Stomach (tissue), 9 donors: ENCODE measurements around the gene TRIB2. TPM values are rescaled to one million over a fixed set of nuclear protein-coding genes. Genes with fewer than 3 reads are reported as not detected.
A peak's percentile ranks its signal among the peaks of the same experiment; 100 is the strongest.

Experiments used
- DNase-seq, 2 donors: peaks; one replicate each; pipeline versions ENCODE4 v3.0.0 to v3.0.0-alpha.2; 2013 to 2019
- H3K27ac ChIP-seq, 5 donors: fragments of 200-600 bp in 4 of 5; sonication (generic) in 4 of 5; one replicate each; pipeline ENCODE4 v1.5.1; 2013 to 2019; ENCODE audit warnings: mild to moderate bottlenecking in 1 of 5, moderate library complexity in 1 of 5
- H3K27me3 ChIP-seq, 3 donors: fragments of 200-600 bp; sonication (generic); one replicate each; pipeline ENCODE4 v1.5.1; 2017 to 2019; ENCODE audit warnings: mixed run types in 1 of 3
- H3K36me3 ChIP-seq, 4 donors: fragments of 200-600 bp; sonication (generic); 1 replicate in 3 of 4; 2 replicates in 1 of 4; pipeline ENCODE4 v1.5.1; 2016 to 2019
- H3K4me1 ChIP-seq, 4 donors: fragments of 200-600 bp; sonication (generic); one replicate each; pipeline ENCODE4 v1.5.1; 2016 to 2019
- H3K4me3 ChIP-seq, 4 donors: fragments of 200-600 bp; sonication (generic) in 3 of 4; one replicate each; pipeline ENCODE4 v1.5.1; 2016 to 2019; ENCODE audit warnings: mild to moderate bottlenecking in 1 of 4
- H3K9me3 ChIP-seq, 4 donors: fragments of 200-600 bp; sonication (generic); one replicate each; pipeline ENCODE4 v1.5.1; 2016 to 2019
- EP300 ChIP-seq: sonication (generic); formaldehyde crosslinking; IDR thresholded peaks from one replicate; pipeline ENCODE4 v1.6.1; 2017; ENCODE audit warnings: antibody characterized with exemption
- POLR2A ChIP-seq, 4 donors: fragments of 450-650 bp; IDR thresholded peaks; one replicate each; pipeline ENCODE4 v1.6.1; 2016; ENCODE audit warnings: antibody characterized with exemption in 4 of 4, control low read depth in 2 of 4, mild to moderate bottlenecking in 1 of 4, moderate library complexity in 1 of 4
- POLR2AphosphoS5 ChIP-seq, 3 donors: sonication (generic); formaldehyde crosslinking; IDR thresholded peaks; one replicate each; pipeline ENCODE4 v1.6.1; 2016; ENCODE audit warnings: antibody characterized with exemption in 3 of 3
- WGBS, 5 donors: extraction: QIAGEN DNeasy Blood & Tissue Kit in 3 of 5; methylation state at CpG; one replicate each; pipeline versions ENCODE4 v1.1.5 to v1.1.7; 2013 to 2018; 5-methylcytosine and 5-hydroxymethylcytosine counted together
- intact Hi-C: fragments of 100-400 bp; cut with DNase I; formaldehyde crosslinking; loops from one replicate; pipeline ENCODE4 v1.15.1; 2023; ENCODE audit warnings: low total_unique reads
- polyA plus RNA-seq, 3 donors: library from polyadenylated mRNA; stranded (reverse); fragments of 200-250 nt; gene quantifications; one replicate each; pipeline ENCODE4 v1.2.3, GENCODE V29; 2013
- total RNA-seq, 5 donors: library from RNA; depleted of rRNA; stranded (reverse); fragments of >200 nt; gene quantifications; one replicate each; pipeline versions ENCODE4 v1.1.0 to v1.2.3, GENCODE V29; 2014 to 2016
- TF ChIP-seq, protein P1 (sequence below), 7 experiments: fragments of 450-650 bp in 4 of 7; fragments of 200-600 bp in 3 of 7; sonication (generic) in 3 of 7; IDR thresholded peaks; one replicate each; pipeline ENCODE4 v1.5.1; 2016 to 2019; ENCODE audit warnings: antibody characterized with exemption in 7 of 7, control low read depth in 2 of 7, mild to moderate bottlenecking in 1 of 7
- donor health status: healthy with polysubstance abuse.
- donor health status: Bipolar disorder and iron deficiency.
- donor health status: healthy.

TRIB2 gene
- total and polyA plus RNA-seq, 8 donors: 6.4 to 226 (median 50.6) TPM

DNA sequence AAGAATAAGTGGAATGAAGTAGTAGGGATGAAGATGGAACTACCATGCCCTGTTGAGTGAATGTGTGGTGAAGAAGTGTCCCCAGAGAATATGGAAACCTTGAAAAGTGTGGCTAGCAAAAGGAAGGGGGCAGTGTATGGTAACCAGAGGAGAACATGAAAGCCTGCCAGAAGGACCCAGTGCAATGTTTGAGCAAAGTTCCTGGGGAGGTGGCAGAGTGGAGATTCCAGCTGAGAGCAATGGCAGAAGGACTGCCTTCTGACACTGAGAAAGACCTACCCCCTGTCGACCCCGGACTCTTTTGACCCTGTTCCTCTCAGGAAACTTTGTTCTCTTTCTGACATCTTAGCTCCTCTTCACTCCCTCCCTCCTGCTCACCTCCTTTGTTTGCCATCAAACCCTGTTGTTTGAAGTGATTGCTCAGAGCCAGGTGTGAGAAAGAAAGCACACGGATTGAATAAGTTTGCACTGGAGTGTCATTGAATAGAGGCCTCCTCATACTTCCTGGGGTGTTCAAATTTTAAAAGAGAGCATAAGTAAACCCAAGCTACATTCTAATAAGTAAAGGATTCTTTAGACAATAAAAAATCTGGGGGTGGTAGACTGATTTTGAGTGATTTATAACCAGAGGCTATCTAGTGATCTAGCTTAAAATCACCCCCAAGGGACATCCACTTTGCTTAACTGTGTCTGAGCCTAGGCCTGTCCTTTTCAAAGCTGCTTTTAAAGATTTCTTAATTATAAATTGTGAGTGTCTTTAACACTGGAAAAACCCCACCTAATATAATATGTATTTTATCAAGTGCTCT, 57.1 kb downstream of the TRIB2 start:
- WGBS, 5 donors: 26 to 52% (median 35%) methylated on average over 3 of the region's 3 CpGs

DNA sequence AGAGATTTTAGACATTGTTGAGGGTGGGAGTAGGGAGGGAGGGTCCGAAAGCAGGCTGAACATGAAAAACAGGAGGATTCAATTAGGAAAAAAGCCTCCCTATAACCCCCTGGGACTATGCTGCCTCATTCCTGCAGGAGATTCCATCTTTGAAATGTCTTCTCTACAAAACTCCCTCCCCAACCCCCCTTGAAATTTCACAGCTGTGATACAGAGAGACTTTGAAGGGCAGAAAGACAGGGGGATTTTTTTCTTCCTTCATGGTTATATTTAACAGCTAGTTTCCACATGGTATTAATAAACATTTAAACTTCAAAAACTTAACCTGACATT, 57.6 kb downstream of the TRIB2 start:
- WGBS, 5 donors: 74 to 92% (median 87%) methylated on average over 1 of the region's 1 CpG
- intact Hi-C loops: no loop called here
- TF ChIP-seq, protein P1, sequence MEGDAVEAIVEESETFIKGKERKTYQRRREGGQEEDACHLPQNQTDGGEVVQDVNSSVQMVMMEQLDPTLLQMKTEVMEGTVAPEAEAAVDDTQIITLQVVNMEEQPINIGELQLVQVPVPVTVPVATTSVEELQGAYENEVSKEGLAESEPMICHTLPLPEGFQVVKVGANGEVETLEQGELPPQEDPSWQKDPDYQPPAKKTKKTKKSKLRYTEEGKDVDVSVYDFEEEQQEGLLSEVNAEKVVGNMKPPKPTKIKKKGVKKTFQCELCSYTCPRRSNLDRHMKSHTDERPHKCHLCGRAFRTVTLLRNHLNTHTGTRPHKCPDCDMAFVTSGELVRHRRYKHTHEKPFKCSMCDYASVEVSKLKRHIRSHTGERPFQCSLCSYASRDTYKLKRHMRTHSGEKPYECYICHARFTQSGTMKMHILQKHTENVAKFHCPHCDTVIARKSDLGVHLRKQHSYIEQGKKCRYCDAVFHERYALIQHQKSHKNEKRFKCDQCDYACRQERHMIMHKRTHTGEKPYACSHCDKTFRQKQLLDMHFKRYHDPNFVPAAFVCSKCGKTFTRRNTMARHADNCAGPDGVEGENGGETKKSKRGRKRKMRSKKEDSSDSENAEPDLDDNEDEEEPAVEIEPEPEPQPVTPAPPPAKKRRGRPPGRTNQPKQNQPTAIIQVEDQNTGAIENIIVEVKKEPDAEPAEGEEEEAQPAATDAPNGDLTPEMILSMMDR (IDR thresholded peaks at IDR 0.05): no peak

More for the DNA sequence above, 57.1 kb downstream of the TRIB2 start:
- intact Hi-C loops: no loop called here
- Histone ChIP-seq H3K27me3 (no peaks in the 10 kb centered on the region), H3K27ac (no peak overlapping the region), H3K36me3 (no peaks in the 10 kb centered on the region), H3K4me3 (no peak overlapping the region), H3K4me1 (no peaks in the 10 kb centered on the region), H3K9me3 (peaks cover 0 to 6% (median 0%) of the 10 kb centered on the region in 4 donors)
- no peak for DNase-seq
- TF ChIP-seq, protein P1 (IDR thresholded peaks at IDR 0.05): no peak
- TF ChIP-seq EP300 (no peak), POLR2AphosphoS5 (IDR thresholded peaks at IDR 0.05) (no peak), POLR2A (IDR thresholded peaks at IDR 0.05) (no peak)

GRCh38 chr2:12776521-12776961, 59.8 kb downstream of the TRIB2 start:
- Histone ChIP-seq H3K9me3 (peaks cover 0 to 6% (median 0%) of the 10 kb centered on the region in 4 donors), H3K4me1 (no peaks in the 10 kb centered on the region), H3K36me3 (no peaks in the 10 kb centered on the region), H3K4me3 (no peak overlapping the region), H3K27me3 (no peaks in the 10 kb centered on the region), H3K27ac (no peak overlapping the region)
- intact Hi-C loops: no loop called here
- WGBS, 5 donors: 27 to 43% (median 33%) methylated on average over 1 of the region's 1 CpG
- no peak for DNase-seq
- TF ChIP-seq, protein P1 (IDR thresholded peaks at IDR 0.05): no peak

More for the DNA sequence above, 57.6 kb downstream of the TRIB2 start:
- no peaks in the 10 kb centered on the region for H3K4me1 ChIP-seq
- H3K4me3 ChIP-seq: no peak overlapping the region
- peak in 1 of 2 donors; percentile 59 for DNase-seq
- H3K36me3 ChIP-seq: no peaks in the 10 kb centered on the region
- peaks cover 0 to 6% (median 0%) of the 10 kb centered on the region in 4 donors for H3K9me3 ChIP-seq
- no peaks in the 10 kb centered on the region for H3K27me3 ChIP-seq
- H3K27ac ChIP-seq: no peak overlapping the region

- no peak for TF ChIP-seq EP300
- TF ChIP-seq POLR2AphosphoS5 (IDR thresholded peaks at IDR 0.05): no peak
- TF ChIP-seq, protein P1 (IDR thresholded peaks at IDR 0.05): no peak
- TF ChIP-seq POLR2A (IDR thresholded peaks at IDR 0.05): no peak
- Histone ChIP-seq H3K9me3 (peaks cover 0 to 6% (median 0%) of the 10 kb centered on the region in 4 donors), H3K4me3 (no peak overlapping the region), H3K36me3 (no peaks in the 10 kb centered on the region), H3K4me1 (no peaks in the 10 kb centered on the region), H3K27me3 (no peaks in the 10 kb centered on the region), H3K27ac (no peak overlapping the region)
- intact Hi-C loops: no loop called here
- DNase-seq: peak in 1 of 2 donors; percentile 34
- 54 to 64% (median 61%) methylated on average over 3 to 6 of the region's 6 CpGs for WGBS, 5 donors
Observed at GRCh38 chr2:12778369-12778768, 61.6 kb downstream of the TRIB2 start.
